Stimulated activated CD8-positive, alpha-beta memory T cell treated with anti-CD3 and anti-CD28 coated beads, Interleukin-7, amount 100 ng/mL, for 4 hours (primary cell): ENCODE data around the gene MMP23B.
A peak's percentile ranks its signal among the peaks of the same experiment; 100 is the strongest.
"Not testable (repeated sequence)": the region's sequence is repeated elsewhere in the genome, so short reads cannot be mapped to it uniquely, and the experiment has no call there.

Experiments used
- DNase-seq, 2 donors: peaks; one replicate each; pipeline ENCODE4 v3.0.0-alpha.2; 2020; ENCODE audit warnings: low read depth in 2 of 2

Gene MMP23B

GRCh38 chr1:1630965-1631781, 800 bp upstream of the MMP23B start:
- peak; percentile 17 to 42 for DNase-seq

DNA sequence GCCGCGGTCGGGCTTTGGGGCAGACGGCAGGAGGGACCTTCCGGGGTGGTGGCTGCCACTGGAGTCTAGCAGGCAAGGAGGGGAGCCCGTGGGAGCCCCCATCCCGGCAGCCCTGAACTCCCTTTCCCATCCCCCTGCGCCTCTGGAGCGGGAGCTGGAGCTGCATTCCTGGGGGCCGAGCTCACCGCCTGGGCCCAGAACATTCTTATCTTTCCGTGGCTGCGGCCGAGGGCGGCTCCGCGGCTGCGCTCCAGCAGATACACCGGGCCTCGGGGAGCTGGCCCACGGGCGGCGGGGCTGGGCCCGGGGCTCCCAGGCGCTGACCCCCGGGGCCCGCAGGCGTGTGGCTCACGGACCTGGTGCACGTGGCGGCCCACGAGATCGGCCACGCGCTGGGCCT, 1.4 kb downstream of the MMP23B start:
- not testable (repeated sequence) for DNase-seq

DNA sequence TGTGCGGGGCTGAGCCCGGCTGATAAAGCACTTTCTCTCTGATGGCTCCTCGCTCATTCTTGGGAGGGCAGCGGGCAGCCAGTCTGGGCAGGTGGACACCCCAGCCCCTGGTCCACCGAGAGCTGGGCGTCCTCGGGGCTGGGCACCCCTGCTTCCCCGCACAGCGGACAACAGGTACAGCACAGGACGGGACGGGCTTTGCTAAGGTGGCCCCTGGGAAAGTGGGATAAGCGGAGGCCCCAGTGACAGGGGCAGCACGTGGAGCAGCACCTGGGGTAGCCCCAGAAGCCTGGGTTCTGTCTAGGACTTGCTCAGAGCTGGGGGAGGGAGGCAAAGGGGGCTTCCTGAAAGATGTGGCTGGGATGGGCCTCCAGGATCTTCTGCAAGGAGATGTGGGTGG, 2.6 kb downstream of the MMP23B start:
- DNase-seq = not testable (repeated sequence)

- DNase-seq = not testable (repeated sequence)
Measured at GRCh38 chr1:1636621-1637478, 4.9 kb downstream of the MMP23B start.

DNA sequence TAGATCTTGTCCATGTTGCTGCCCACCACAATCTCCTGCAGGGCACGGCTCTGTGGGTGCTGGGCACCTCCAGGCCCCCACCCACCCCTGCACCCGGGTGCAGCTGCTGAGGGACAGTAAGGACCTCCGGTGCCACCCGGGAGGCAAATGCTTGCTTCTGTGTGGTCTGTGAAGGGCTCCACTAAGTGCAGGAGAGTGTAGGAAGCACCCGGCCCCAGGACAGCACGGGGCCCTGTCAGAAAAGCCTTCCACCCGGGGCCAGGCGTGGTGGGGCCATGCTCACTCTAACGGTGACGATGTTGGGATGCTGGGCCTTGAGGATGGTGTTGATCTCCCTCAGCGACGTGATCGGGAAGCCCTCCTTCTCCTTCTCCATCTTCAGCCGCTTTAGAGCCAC, 5.5 kb downstream of the MMP23B start:
- not testable (repeated sequence) for DNase-seq

DNA sequence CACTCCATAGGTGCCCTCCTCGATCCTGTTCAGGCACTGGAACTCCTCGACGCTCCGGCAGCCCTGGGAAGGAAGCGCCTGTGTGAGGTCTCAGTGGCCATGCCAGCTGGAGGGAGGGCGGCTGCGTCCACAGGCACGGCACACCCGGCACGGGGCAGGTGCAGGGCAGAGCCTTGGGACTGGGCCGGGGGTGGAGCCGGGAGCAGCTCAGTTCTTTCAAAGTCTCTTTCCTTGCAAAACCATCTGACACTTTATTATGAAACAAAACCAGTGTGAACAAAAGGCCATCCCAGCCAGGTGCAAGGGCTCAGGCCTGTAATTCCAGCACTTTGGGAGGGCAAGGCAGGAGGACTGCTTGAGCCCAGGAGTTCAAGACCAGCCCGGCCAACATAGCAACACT, 6.6 kb downstream of the MMP23B start:
- not testable (repeated sequence) for DNase-seq

DNA sequence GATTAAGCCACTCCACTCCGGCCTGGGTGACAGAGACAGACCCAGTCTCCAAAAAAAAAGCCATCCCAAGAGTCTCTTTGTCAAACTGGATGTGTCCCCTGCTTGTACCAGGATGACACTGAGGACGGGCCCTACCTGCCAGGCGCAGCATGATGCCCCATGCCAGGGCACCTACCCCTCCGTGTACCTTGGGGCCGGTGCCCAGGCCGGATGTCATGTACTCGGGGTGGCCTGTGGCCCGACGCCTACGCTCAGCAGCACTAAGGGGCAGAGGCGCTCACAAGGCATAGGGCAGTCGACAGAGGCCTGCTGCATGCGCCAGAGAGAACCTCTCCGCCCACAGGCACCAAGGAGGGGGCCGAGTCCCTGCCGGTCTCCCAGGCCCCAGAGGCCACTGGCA, 7.4 kb downstream of the MMP23B start:
- DNase-seq = not testable (repeated sequence)

- DNase-seq = not testable (repeated sequence)
Measured at GRCh38 chr1:1640081-1640480, 8.1 kb downstream of the MMP23B start.

GRCh38 chr1:1640711-1641461, 8.9 kb downstream of the MMP23B start:
- not testable (repeated sequence) for DNase-seq

- not testable (repeated sequence) for DNase-seq
Measured at GRCh38 chr1:1646326-1646725, 14.4 kb downstream of the MMP23B start.

DNA sequence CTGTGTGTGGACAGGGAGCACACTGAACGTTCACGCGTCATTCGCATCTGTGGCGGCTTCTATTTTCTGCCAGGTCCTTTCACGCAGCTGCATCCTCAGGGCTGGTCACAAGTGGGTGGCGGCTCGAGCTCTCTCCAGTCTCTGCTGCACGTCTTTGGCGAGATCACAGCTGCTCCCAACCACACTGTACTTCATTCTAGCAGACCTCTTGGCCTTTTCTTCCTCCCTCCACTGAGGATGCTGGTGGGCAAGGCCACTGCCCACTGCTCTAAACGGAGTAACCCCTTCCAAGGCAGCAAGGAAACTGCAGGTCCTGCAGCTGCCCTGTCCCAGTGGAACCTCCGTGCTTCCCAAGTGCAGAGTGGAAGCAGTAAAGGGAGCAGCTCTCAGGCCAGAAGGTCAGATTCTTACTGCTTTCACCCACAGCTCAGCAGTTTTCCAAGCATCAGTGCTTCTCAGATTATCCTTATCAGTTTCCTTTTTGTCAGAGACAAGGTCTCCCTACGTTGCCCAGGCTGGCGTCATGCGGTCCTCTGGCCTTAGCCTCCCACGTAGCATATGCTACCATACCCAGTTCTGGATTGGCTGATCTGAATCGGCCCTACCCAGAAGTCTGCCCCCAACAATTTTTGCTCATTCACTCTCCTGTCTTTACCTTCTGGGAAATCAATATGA, 15.7 kb downstream of the MMP23B start:
- not testable (repeated sequence) for DNase-seq

GRCh38 chr1:1648265-1648664, 16.3 kb downstream of the MMP23B start:
- DNase-seq = not testable (repeated sequence)

DNA sequence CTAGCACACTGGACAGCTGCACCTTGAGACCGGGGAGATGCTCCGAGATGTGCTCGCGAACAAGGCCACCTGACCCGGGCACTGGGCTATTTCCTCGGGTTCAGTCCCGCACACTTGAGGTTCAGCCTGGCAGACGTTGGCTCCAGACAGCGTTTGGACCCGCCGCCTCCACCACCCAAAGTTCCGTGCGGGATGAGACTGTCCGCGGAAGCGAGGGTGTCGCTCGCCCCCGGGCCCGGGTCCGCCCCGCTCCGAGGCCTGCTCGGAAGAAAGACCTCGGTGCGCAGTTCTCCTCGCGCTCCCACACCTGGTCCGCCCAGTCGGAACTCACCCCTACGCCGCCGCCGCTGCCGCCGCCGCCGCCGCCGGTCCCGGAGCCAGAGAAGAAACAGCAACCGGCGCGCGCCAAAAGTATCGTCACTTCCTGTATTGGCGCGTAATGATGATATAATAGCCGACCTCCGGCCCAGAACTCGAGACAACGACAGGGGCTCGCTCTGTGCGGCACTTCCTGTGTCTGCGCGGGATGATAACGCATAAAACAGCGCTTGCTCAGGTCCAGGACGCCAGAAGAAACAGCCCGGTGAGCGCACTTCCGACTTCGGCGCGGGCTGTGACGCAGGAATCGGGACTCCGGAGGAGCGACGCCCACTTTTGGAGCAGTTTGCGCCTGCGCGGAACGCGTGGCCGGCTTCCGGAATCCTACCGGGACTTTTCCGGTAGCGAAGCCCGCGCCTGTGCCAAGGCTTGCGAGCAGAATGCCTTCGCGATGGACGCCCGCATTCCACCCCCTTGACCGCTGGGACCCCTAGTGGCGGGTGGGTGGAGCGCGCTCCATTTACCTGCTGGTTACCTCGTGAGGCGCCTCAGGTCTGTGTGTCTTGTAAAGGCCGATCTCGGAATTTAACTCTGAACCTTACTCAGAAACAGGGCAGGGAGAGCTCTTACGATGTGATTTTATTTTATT, 26.9 kb downstream of the MMP23B start, which contains the start of gene CDK11B:
Gene CDK11B, minus strand, starts transcription at position 422 of the 967 bp plus-strand sequence. CDS start 1,519 bp downstream, outside the sequence.
- peak; percentile 92 to 98 for DNase-seq

DNA sequence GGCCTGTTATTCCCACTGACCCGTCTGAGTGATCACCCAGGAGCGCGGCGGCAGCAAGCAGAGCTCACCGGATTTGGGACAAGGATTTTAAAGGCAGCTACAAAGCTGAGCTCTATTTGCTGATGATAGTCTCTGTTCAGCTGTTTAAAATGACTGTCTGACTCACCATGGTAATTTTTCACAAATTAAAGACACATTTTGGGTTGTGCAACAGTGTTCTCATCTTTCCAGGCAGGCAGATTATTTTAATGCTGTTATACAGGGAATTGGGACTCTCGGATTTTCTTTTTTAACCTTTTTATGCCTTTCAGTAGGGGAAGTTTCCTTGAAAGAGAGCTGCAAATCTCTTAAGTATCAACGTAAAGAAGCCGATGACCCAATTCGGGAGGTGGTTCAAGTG, 30.4 kb downstream of the MMP23B start:
- not testable (repeated sequence) for DNase-seq

- not testable (repeated sequence) for DNase-seq
Measured at GRCh38 chr1:1662830-1663560, 31.0 kb downstream of the MMP23B start.

- not testable (repeated sequence) for DNase-seq
Measured at GRCh38 chr1:1664318-1664717, 32.3 kb downstream of the MMP23B start.

GRCh38 chr1:1664941-1665814, 33.2 kb downstream of the MMP23B start:
- DNase-seq = no peak

DNA sequence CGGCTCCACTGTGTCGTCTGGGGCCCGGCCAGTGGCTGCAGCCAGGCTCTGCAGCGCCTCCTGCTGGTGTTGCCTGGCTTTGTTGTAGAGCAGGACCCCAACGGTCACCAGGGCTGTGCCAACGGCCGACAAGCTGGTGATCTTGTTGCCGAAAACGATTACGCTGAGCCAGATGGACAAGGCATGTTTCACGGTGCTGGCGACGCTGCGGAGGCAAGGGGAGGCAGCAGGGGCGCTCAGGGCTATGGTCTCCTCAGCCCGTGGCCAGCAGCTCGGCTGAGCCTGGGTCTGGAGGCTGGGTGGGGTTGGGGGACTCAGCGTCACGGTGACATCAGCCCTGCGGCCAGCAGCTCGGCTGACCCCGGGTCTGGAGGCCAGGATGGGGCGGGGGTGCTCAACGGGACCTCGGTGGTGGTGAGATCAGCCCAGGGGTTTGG, 33.9 kb downstream of the MMP23B start:
- no peak for DNase-seq
